Common myeloid progenitor, CD34-positive (primary cell): ENCODE results near the gene SEC16B.

Experiments
- CTCF ChIA-PET: fragments of 350-600 bp; sonication (Branson Sonifier 250); formaldehyde crosslinking; loops from one replicate; lab custom pipeline; 2021; ENCODE audit warnings: antibody characterized with exemption; lab: Charles Lee
- POLR2A ChIA-PET: fragments of 350-600 bp; sonication (Branson Sonifier 250); formaldehyde crosslinking; loops from one replicate; lab custom pipeline; 2021; ENCODE audit warnings: antibody characterized with exemption; lab: Charles Lee
- DNase-seq, 3 donors: peaks; one replicate each; pipeline versions ENCODE4 v3.0.0 to v3.0.0-alpha.2; 2013
- H3K27ac ChIP-seq, 2 experiments: 1 replicate in 1 of 2; 2 replicates in 1 of 2; pipeline ENCODE4 v1.7.0; 2013; ENCODE audit warnings: inconsistent platforms in 2 of 2, low read length in 2 of 2, mild to moderate bottlenecking in 2 of 2, low read depth in 1 of 2, moderate library complexity in 1 of 2; ENCODE audit not compliant: severe bottlenecking in 2 of 2, insufficient read depth in 1 of 2, poor library complexity in 1 of 2
- H3K27me3 ChIP-seq, 5 experiments: replicated peaks in 2 of 5; 1 replicate in 3 of 5; 2 replicates in 2 of 5; pipeline versions ENCODE4 v1.6.1 to v1.7.0; 2013; ENCODE audit warnings: low read length in 4 of 5, mild to moderate bottlenecking in 2 of 5, moderate library complexity in 2 of 5, inconsistent platforms in 1 of 5; ENCODE audit not compliant: insufficient read depth in 5 of 5, control insufficient read depth in 4 of 5
- H3K36me3 ChIP-seq, 4 experiments: 1 replicate in 2 of 4; 2 replicates in 2 of 4; pipeline versions ENCODE4 v1.6.1 to v1.7.0; 2013; ENCODE audit warnings: low read length in 3 of 4, control low read depth in 1 of 4, mild to moderate bottlenecking in 1 of 4; ENCODE audit not compliant: control insufficient read depth in 4 of 4, insufficient read depth in 4 of 4
- H3K4me1 ChIP-seq, 4 experiments: 1 replicate in 3 of 4; 2 replicates in 1 of 4; pipeline versions ENCODE4 v1.6.1 to v1.7.1; 2013; ENCODE audit warnings: low read length in 3 of 4, mild to moderate bottlenecking in 3 of 4, control low read depth in 1 of 4, inconsistent platforms in 1 of 4, moderate library complexity in 1 of 4; ENCODE audit not compliant: control insufficient read depth in 4 of 4, insufficient read depth in 4 of 4; ENCODE audit errors: control extremely low read depth in 1 of 4
- H3K4me3 ChIP-seq, 7 experiments: 1 replicate in 4 of 7; 2 replicates in 3 of 7; pipeline versions ENCODE4 v1.5.1 to v1.7.0; 2013; ENCODE audit warnings: mild to moderate bottlenecking in 7 of 7, low read length in 6 of 7, moderate library complexity in 6 of 7, inconsistent platforms in 2 of 7, low read depth in 2 of 7, control low read depth in 1 of 7; ENCODE audit not compliant: insufficient read depth in 4 of 7, control insufficient read depth in 1 of 7; ENCODE audit errors: extremely low read depth in 1 of 7
- H3K9me3 ChIP-seq, 5 experiments: 1 replicate in 4 of 5; 2 replicates in 1 of 5; pipeline versions ENCODE4 v1.6.1 to v1.7.1; 2013; ENCODE audit warnings: low read length in 4 of 5, mild to moderate bottlenecking in 2 of 5, inconsistent platforms in 1 of 5, low read depth in 1 of 5, moderate library complexity in 1 of 5; ENCODE audit not compliant: control insufficient read depth in 4 of 5, insufficient read depth in 2 of 5; ENCODE audit errors: control extremely low read depth in 1 of 5
- whole genome bisulfite sequencing: methylation state at CpG from one replicate; pipeline ENCODE4 v1.1.5; 2013; ENCODE audit not compliant: insufficient coverage; 5-methylcytosine and 5-hydroxymethylcytosine counted together

The SEC16B gene

DNA sequence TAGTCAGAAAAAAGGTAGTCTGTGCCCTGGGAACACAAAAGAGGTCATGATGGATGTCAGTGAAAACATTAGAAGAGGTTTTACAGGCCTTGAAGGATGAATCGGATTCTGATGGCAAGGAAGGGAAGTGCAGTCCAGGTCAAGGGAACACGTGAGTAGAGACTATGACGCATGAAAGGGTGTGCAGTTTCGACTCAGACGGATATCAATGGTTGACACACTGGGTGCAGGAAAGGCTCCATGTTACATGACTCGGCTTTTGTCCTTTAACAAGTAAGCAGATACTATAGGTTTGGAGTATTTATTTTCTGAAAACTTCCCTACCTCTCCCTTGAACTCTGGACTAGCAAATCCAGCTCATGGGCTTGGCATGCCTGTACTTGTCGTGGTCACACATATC, 55.3 kb downstream of the SEC16B start:
- Histone ChIP-seq H3K27ac (no peak overlapping the region), H3K4me3 (no peak overlapping the region), H3K36me3 (no peaks in the 10 kb centered on the region), H3K4me1 (no peaks in the 10 kb centered on the region), H3K27me3 (peaks cover 0 to 4% (median 0%) of the 10 kb centered on the region in 5 experiments), H3K9me3 (no peaks in the 10 kb centered on the region)
- no peak for DNase-seq
- POLR2A ChIA-PET: no interaction called here
- WGBS: 95% methylated on average over 6 of the region's 7 CpGs
- CTCF ChIA-PET: no interaction called here

DNA sequence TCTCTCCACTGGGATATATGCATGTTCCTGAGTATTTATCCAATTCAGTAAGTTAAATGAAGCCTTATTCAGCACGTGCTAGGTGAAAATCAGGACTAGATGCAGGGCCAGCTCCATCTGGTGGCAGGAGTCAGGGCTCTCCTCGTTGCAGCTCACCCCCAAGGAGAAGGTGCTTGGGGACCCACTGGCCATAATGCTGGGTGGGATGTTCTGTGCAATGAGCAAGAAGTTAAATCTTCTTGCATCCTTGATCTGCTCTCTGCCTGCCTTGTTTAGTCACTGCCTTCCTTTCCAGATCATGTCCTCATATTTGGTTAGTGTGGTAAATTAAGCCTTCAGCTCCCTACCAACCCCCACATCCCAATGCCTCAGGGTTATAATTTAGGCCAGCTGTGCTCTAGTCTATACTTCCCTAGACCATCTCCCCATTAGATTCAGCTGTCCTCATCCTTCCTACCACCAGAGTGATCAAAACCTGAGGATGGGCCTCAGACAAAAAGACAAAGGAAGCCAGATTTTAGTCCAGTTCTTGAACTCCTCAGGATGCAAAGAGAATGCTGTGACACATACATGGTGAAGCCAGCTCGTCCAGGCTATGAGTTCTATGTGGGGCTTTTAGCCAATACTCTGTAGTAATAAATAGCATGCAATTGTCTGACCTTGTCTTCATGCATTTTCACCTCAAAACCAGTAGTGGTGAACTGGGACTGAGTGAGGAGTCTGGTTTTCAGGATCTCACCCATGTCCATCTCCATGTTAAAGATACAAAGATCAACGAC, 55.9 kb downstream of the SEC16B start:
- WGBS: 45% methylated on average over 4 of the region's 4 CpGs
- POLR2A ChIA-PET: no interaction called here

DNA sequence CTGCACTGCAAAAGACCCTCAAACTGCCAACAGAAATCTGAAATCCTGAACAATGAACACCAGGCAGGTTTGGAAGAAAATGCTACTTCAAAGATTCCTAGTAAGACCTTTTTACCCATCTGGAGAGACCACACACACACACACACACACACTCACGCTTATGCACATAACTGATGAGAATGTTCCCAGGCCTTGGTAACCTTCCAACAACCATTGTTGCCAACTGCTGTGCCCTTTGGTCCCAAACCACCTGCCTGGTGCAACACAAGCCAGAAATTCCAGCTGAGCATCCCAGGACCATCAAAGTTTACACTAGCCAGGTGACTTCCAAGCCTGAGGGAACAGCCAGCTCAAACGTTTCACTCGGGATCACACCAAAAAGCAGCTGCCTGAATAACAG, 56.9 kb downstream of the SEC16B start:
- no peak for DNase-seq
- Histone ChIP-seq H3K27me3 (peaks cover 0 to 6% (median 0%) of the 10 kb centered on the region in 5 experiments), H3K27ac (no peak overlapping the region), H3K9me3 (no peaks in the 10 kb centered on the region), H3K4me1 (no peaks in the 10 kb centered on the region), H3K36me3 (no peaks in the 10 kb centered on the region), H3K4me3 (no peak overlapping the region)
- 50% methylated on average over 2 of the region's 3 CpGs for WGBS
- ChIA-PET POLR2A (no interaction called here), CTCF (no interaction called here)

More for the DNA sequence above, 55.9 kb downstream of the SEC16B start:
- CTCF ChIA-PET: no interaction called here
- Histone ChIP-seq H3K27me3 (peaks cover 0 to 6% (median 0%) of the 10 kb centered on the region in 5 experiments), H3K9me3 (no peaks in the 10 kb centered on the region), H3K27ac (no peak overlapping the region), H3K4me3 (no peak overlapping the region), H3K36me3 (no peaks in the 10 kb centered on the region), H3K4me1 (no peaks in the 10 kb centered on the region)
- DNase-seq: peak in 1 of 3 donors; percentile 6

DNA sequence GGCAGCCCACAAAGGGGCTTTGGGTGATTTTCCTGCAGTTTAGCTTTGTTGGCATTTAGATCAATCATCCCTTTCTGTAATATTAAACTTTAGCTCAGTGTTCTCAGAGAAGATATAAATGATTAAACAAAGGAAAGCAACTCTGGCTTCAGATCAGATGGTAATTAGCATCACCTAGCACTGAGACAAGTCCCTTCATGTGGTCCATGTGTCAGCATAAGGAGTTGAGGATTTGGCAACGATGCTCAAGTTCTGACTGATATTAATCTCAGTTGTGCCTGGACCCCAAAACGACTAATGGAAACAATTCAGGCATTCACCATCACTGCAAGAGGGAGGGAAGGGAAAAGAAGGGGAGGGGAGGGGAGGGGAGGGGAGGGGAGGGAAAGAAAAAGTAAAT, 60.4 kb downstream of the SEC16B start:
- H3K4me1 ChIP-seq: no peaks in the 10 kb centered on the region
- H3K9me3 ChIP-seq: no peaks in the 10 kb centered on the region
- H3K4me3 ChIP-seq: no peak overlapping the region
- WGBS: no CpG with 5 or more reads among the region's 2 CpGs
- no peak overlapping the region for H3K27ac ChIP-seq
- no peak for DNase-seq
- POLR2A ChIA-PET: no interaction called here
- CTCF ChIA-PET: interaction anchor here (1.8 kb wide), 1 partner anchor 36 kb away, joined by 4 read pairs; no protein-coding TSS in a partner anchor
- no peaks in the 10 kb centered on the region for H3K36me3 ChIP-seq
- peaks cover 0 to 8% (median 0%) of the 10 kb centered on the region in 5 experiments for H3K27me3 ChIP-seq

DNA sequence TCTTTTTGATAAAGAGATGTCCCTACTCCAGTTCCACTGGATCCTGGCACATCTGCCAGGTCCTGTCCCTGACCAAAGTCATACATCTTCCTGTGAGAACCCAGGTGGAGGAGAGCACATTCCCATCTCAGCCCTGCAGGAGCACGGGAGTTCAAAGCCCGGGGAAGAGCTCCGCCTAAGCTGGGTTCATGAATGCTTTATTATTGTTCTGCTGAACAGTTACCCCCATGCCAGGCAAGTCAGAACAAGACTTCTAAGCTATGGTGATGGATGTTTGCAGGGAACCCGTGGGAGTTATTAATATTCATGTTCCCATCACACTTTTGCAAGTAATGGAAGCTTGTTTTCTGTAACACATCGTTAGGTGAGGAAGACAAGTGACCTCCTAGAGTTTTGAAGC, 62.9 kb downstream of the SEC16B start:
- Histone ChIP-seq H3K27me3 (peaks cover 0 to 8% (median 0%) of the 10 kb centered on the region in 5 experiments), H3K27ac (no peak overlapping the region), H3K4me3 (no peak overlapping the region), H3K36me3 (no peaks in the 10 kb centered on the region), H3K9me3 (no peaks in the 10 kb centered on the region), H3K4me1 (no peaks in the 10 kb centered on the region)
- no peak for DNase-seq
- ChIA-PET CTCF (no interaction called here), POLR2A (no interaction called here)
- WGBS: 100% methylated on average over 5 of the region's 5 CpGs

DNA sequence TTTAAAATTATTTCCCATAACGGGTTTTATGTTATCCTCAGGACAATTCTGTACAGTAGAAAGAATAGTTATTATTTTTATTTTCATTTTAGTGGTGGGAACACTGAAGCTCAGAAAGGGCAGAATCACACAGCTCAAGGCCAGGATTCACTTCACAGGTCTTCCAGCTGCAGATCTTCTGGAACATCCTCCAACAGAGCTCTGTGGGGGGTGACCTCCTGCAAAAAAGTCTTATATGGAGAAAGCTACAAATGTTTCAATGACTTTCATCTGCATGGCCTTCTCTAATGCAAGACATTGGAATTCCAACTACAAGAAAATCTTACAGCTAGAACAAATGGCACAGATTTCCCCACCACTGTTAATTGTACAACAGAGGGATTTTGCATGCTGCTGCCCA, 64.2 kb downstream of the SEC16B start:
- no peak for DNase-seq
- WGBS: no CpG with 5 or more reads among the region's 1 CpG
- no peaks in the 10 kb centered on the region for H3K4me1 ChIP-seq

DNA sequence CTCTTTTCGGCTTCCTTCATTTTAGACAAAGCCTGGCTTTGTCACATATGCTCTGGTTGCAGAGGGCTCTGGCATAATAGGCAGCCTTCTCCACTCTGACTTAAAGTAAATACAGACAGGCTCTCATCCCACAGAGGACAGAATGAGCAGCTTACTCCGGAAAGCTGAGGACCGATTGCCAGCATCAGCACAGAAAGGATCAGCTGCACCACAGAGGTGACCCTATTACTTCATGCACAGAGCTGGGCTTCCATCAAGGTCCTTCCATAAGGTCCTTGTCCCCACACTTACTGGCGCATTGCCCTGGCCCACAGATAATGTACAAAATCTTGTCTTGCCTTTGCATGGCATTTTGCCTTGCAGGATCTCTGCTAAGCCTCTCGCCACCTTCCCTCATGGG, 67.6 kb downstream of the SEC16B start:
- no peak for DNase-seq
- WGBS: 98% methylated on average over 5 of the region's 5 CpGs
- Histone ChIP-seq H3K27me3 (peaks cover 0 to 2% (median 0%) of the 10 kb centered on the region in 5 experiments), H3K4me1 (no peaks in the 10 kb centered on the region), H3K9me3 (no peaks in the 10 kb centered on the region), H3K36me3 (no peaks in the 10 kb centered on the region), H3K27ac (no peak overlapping the region), H3K4me3 (no peak overlapping the region)
- CTCF ChIA-PET: no interaction called here
- POLR2A ChIA-PET: no interaction called here

More for the DNA sequence above, 64.2 kb downstream of the SEC16B start:
- ChIA-PET CTCF (interaction anchor here (0.6 kb wide), 1 partner anchor 438 kb away, joined by 3 read pairs; no protein-coding TSS in a partner anchor), POLR2A (no interaction called here)
- no peak overlapping the region for H3K27ac ChIP-seq
- H3K27me3 ChIP-seq: peaks cover 0 to 8% (median 0%) of the 10 kb centered on the region in 5 experiments
- no peaks in the 10 kb centered on the region for H3K36me3 ChIP-seq
- H3K9me3 ChIP-seq: no peaks in the 10 kb centered on the region
- H3K4me3 ChIP-seq: no peak overlapping the region
